ENCODE measurements around the gene USP3. TPM values are rescaled to one million over a fixed set of nuclear protein-coding genes. Genes with fewer than 3 reads are reported as not detected.

The USP3 gene
- total and polyA plus RNA-seq, 2 of the 13 experiments (the other 11 are each of a cell fraction or from before 2014, with no cell fraction given): 14.3 to 61.2 TPM

GRCh38 chr15:63601026-63601703 lies 96.8 kb downstream of the USP3 start (continued):
- TF ChIP-seq ZBTB40 (IDR thresholded peaks at IDR 0.05) (no peak), ZBTB40 (CRISPR knock-in tag; IDR thresholded peaks at IDR 0.05) (no peak), KLF9 (CRISPR knock-in tag; IDR thresholded peaks at IDR 0.05; ENCODE audit: low read depth) (no peak), PATZ1 (CRISPR knock-in tag; IDR thresholded peaks at IDR 0.05) (peak; percentile 42; the same call in 1 of the 2 replicates), DMAP1 (CRISPR knock-in tag; IDR thresholded peaks at IDR 0.05) (peak; percentile 47), TCF7 (IDR thresholded peaks at IDR 0.05; ENCODE audit: low read depth) (no peak), ZNF512 (CRISPR knock-in tag; IDR thresholded peaks at IDR 0.05) (no peak), BRD4 (CRISPR knock-in tag; IDR thresholded peaks at IDR 0.05) (0 out of 2 replicates have a peak, but pooled peaks have one; percentile 57), NR2F6 (IDR thresholded peaks at IDR 0.05) (no peak), NR2F6 (CRISPR knock-in tag; IDR thresholded peaks at IDR 0.05) (no peak), SP1 (IDR thresholded peaks at IDR 0.05) (no peak), SP1 (CRISPR knock-in tag; IDR thresholded peaks at IDR 0.05) (0 out of 2 replicates have a peak, but pooled peaks have one; percentile 9), ZNF543 (CRISPR knock-in tag; IDR thresholded peaks at IDR 0.05) (peak; percentile 6; the same call in 1 of the 2 replicates), ATM (IDR thresholded peaks at IDR 0.05; ENCODE audit: borderline replicate concordance) (no peak), CBFB (CRISPR knock-in tag; IDR thresholded peaks at IDR 0.05) (peak; percentile 63), FOXO1 (CRISPR knock-in tag; IDR thresholded peaks at IDR 0.05) (no peak), YEATS4 (CRISPR knock-in tag; IDR thresholded peaks at IDR 0.05; ENCODE audit: borderline replicate concordance) (no peak), ZNF121 (CRISPR knock-in tag; IDR thresholded peaks at IDR 0.05) (no peak), ZNF891 (CRISPR knock-in tag; IDR thresholded peaks at IDR 0.05) (0 out of 2 replicates have a peak, but pooled peaks have one; percentile 30), ZNF253 (CRISPR knock-in tag; IDR thresholded peaks at IDR 0.05; ENCODE audit: borderline replicate concordance) (no peak)

Data from HepG2 (cell line).